Spinal cord (tissue), 10 donors: ENCODE results near the gene STXBP5. TPM values are rescaled to one million over a fixed set of nuclear protein-coding genes. Genes with fewer than 3 reads are reported as not detected.
A peak's percentile ranks its signal among the peaks of the same experiment; 100 is the strongest.

Experiments used
- DNase-seq, 6 donors: peaks; one replicate each; pipeline versions ENCODE4 v3.0.0 to v3.0.0-alpha.2; 2013 to 2015; ENCODE audit warnings: low spot score in 6 of 6, low read depth in 4 of 6
- H3K27ac ChIP-seq: one replicate; pipeline ENCODE4 v1.5.1; 2013; ENCODE audit warnings: low read depth, low read length, control low read depth
- H3K27me3 ChIP-seq: one replicate; pipeline ENCODE4 v1.6.1; 2013; ENCODE audit warnings: low read length; ENCODE audit not compliant: control insufficient read depth, insufficient read depth
- H3K36me3 ChIP-seq: one replicate; pipeline ENCODE4 v1.6.1; 2013; ENCODE audit warnings: low read length; ENCODE audit not compliant: control insufficient read depth, insufficient read depth
- H3K4me1 ChIP-seq: one replicate; pipeline ENCODE4 v1.6.1; 2013; ENCODE audit warnings: low read length; ENCODE audit not compliant: control insufficient read depth, insufficient read depth
- H3K4me3 ChIP-seq: one replicate; pipeline ENCODE4 v1.5.1; 2013; ENCODE audit warnings: low read depth, low read length, control low read depth
- H3K9me3 ChIP-seq: one replicate; pipeline ENCODE4 v1.6.1; 2013; ENCODE audit warnings: low read length; ENCODE audit not compliant: control insufficient read depth, insufficient read depth
- WGBS: methylation state at CpG from one replicate; pipeline ENCODE4 v1.1.5; 2013; ENCODE audit warnings: missing lambda C conversion rate; ENCODE audit not compliant: insufficient coverage; 5-methylcytosine and 5-hydroxymethylcytosine counted together
- polyA plus RNA-seq, 2 donors: library from polyadenylated mRNA; unstranded; fragments of 120-200 nt; gene quantifications; one replicate each; pipeline ENCODE4 v1.2.1, GENCODE V29; 2013; ENCODE audit not compliant: insufficient read length in 2 of 2
- total RNA-seq, 2 donors: library from RNA; depleted of rRNA in 1 of 2; stranded (reverse); fragments of 120-200 nt in 1 of 2; fragments of >200 nt in 1 of 2; gene quantifications; one replicate each; pipeline versions ENCODE4 v1.2.3 to v1.2.4, GENCODE V29; 2013 to 2014
- donor health status: healthy.

Gene STXBP5
- total and polyA plus RNA-seq, 4 donors: 20.4 to 63.2 (median 31.0) TPM

DNA sequence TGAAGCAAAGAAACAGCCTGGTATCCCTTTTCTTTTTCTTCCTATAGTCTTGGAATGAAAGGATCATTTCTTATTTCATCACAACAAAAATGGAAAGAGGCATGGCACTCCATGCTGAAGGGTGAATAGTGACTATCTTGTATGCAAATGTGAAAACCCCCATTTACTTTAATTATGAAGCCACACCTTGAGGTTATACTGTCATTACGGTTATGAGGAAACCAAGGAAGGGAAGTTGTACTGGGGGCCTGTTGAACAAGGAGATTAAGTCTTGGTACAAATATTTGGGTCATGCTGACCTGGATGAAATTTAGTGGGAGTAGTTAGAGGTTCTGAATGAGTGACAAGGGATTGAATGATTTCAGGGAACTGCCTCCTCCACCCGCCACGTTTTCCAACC, 8.7 kb upstream of the STXBP5 start:
- no peaks in the 10 kb centered on the region for H3K4me1 ChIP-seq
- H3K9me3 ChIP-seq: no peaks in the 10 kb centered on the region
- H3K27me3 ChIP-seq: no peaks in the 10 kb centered on the region
- no peaks in the 10 kb centered on the region for H3K36me3 ChIP-seq
- WGBS: 90% methylated on average over 3 of the region's 3 CpGs
- H3K4me3 ChIP-seq: no peak overlapping the region
- no peak for DNase-seq
- H3K27ac ChIP-seq: no peak overlapping the region

DNA sequence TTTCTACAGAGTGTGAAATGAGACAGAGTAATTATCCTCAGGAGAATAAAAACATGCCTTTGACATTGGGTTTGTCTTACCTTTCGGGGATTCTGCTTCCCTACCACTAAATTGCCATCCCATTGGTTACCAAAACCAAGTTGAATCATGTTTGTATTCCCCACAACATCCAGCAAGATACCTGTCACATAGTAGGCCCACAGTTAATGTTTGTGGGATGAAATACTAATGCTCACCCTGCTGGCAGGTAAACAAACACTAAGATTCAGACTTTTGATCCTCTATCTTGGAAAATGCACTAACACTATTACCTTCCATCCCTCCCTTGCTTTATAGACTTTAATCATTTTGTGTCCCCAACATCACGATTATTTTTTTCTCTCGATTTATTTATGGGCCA, 8.2 kb upstream of the STXBP5 start:
- no peaks in the 10 kb centered on the region for H3K4me1 ChIP-seq
- peak in 1 of 6 donors; percentile 48 for DNase-seq
- H3K9me3 ChIP-seq: no peaks in the 10 kb centered on the region
- WGBS: no CpG with 5 or more reads among the region's 3 CpGs
- H3K27ac ChIP-seq: no peak overlapping the region
- no peaks in the 10 kb centered on the region for H3K36me3 ChIP-seq
- H3K27me3 ChIP-seq: no peaks in the 10 kb centered on the region
- H3K4me3 ChIP-seq: no peak overlapping the region

DNA sequence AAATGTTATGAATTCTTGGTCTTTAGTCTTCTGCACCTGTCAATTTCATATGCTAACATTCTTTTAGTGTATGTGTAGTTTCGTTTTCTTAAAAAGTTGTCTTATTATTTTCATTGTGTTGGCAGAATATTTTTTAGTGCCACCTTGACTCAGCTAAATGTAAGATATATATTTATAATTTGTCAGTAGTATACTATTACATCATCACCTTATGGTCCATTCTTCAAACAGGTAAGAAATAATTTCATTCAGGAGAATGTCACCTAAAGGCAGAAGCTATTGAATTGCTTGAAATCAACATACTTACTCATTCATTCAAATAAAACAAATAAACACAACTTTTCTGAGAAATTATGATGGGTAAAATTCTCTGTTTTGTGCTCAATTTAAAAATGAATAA, 3.5 kb upstream of the STXBP5 start:
- WGBS: no CpG with 5 or more reads among the region's 1 CpG
- Histone ChIP-seq H3K27ac (no peak overlapping the region), H3K4me1 (peaks cover 5% of the 10 kb centered on the region), H3K36me3 (no peaks in the 10 kb centered on the region), H3K27me3 (no peaks in the 10 kb centered on the region), H3K4me3 (no peak overlapping the region), H3K9me3 (no peaks in the 10 kb centered on the region)
- no peak for DNase-seq

DNA sequence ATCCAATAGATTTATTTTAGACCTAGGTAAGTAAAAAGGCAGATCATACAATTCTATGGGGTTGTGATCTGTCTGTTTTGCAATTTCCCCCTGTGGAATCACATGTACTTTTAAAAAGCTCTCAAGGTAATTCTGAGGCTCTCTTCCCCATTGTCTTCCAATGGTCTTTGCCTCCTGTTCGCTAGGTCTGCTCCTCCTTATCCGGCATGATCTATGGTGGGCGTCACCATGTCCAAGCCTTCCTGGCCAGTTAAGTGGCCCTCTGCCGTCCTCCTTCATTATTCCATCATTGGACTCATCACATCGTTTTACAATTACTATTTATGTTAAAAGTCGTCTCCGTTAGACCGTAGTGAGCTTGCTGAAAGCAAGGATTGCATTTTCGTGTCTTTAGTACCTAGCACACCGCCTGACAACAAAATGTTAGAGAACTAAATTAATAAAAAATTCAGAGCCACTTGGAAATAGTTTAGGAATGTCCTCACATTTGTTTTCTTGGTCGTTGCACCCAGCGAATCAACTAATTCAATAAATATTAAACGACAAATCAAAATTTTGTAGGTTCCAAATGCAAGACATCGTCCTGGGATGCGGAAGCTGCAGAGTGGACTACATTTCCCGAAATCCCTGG, 2.2 kb upstream of the STXBP5 start:
- H3K27me3 ChIP-seq: no peaks in the 10 kb centered on the region
- DNase-seq: peak in 1 of 6 donors; percentile 74
- peak overlapping the region; percentile 86 for H3K4me3 ChIP-seq
- WGBS: 13% methylated on average over 8 of the region's 16 CpGs
- H3K27ac ChIP-seq: peak overlapping the region; percentile 1
- H3K4me1 ChIP-seq: peaks cover 5% of the 10 kb centered on the region
- no peaks in the 10 kb centered on the region for H3K9me3 ChIP-seq
- H3K36me3 ChIP-seq: no peaks in the 10 kb centered on the region

- peak overlapping the region; percentile 97 for H3K27ac ChIP-seq
Observed at GRCh38 chr6:147202516-147203310, 1.5 kb upstream of the STXBP5 start.

GRCh38 chr6:147203311-147204059, 732 bp upstream of the STXBP5 start:
- no peaks in the 10 kb centered on the region for H3K9me3 ChIP-seq
- peaks cover 5% of the 10 kb centered on the region for H3K4me1 ChIP-seq
- H3K4me3 ChIP-seq: peak overlapping the region; percentile 86
- no peaks in the 10 kb centered on the region for H3K36me3 ChIP-seq
- DNase-seq: peak; percentile 62 to 96 (median 74)
- 0% methylated on average over 68 of the region's 74 CpGs for WGBS
- H3K27ac ChIP-seq: peak overlapping the region; percentile 97
- H3K27me3 ChIP-seq: no peaks in the 10 kb centered on the region

More at GRCh38 chr6:147202516-147203310, 1.5 kb upstream of the STXBP5 start:
- Histone ChIP-seq H3K36me3 (no peaks in the 10 kb centered on the region), H3K4me3 (peak overlapping the region; percentile 86), H3K27me3 (no peaks in the 10 kb centered on the region), H3K9me3 (no peaks in the 10 kb centered on the region), H3K4me1 (peaks cover 5% of the 10 kb centered on the region)
- peak; percentile 84 to 99 (median 93) for DNase-seq
- whole genome bisulfite sequencing: under 1% methylated on average over 40 of the region's 40 CpGs

DNA sequence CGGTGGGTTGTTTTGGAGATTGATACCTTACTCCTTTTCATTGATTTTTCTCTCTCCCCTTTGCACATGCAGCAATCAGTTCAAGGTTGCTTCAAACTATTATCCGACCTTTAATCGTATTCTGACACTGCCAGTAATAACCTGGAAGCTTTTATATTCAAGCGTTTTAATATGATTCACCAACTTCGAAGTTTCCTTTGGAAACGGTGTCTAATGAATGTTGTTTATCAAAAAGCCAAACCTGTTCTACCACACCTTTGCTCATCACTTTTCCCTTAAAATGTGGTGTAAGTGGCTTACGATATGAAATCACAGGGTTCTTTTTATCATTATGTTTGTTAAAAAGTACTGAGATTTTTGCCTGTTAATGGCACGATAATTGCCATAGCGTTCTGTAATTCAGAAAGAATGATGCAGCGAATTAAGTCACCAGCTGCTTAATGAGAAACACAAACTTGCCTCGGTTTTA, 660 bp downstream of the STXBP5 start:
- 27% methylated on average over 2 of the region's 11 CpGs for WGBS
- Histone ChIP-seq H3K4me1 (peaks cover 5% of the 10 kb centered on the region), H3K27ac (peak overlapping the region; percentile 86), H3K9me3 (no peaks in the 10 kb centered on the region), H3K36me3 (no peaks in the 10 kb centered on the region), H3K27me3 (no peaks in the 10 kb centered on the region), H3K4me3 (peak overlapping the region; percentile 91)
- peak in 2 of 6 donors; percentile 8 to 59 for DNase-seq

GRCh38 chr6:147205690-147206600, 1.7 kb downstream of the STXBP5 start:
- WGBS: 42% methylated on average over 3 of the region's 5 CpGs
- peak in 1 of 6 donors; percentile 43 for DNase-seq
- Histone ChIP-seq H3K27ac (no peak overlapping the region), H3K4me1 (peaks cover 5% of the 10 kb centered on the region), H3K27me3 (no peaks in the 10 kb centered on the region), H3K4me3 (peak overlapping the region; percentile 91), H3K9me3 (no peaks in the 10 kb centered on the region), H3K36me3 (no peaks in the 10 kb centered on the region)

- peaks cover 5% of the 10 kb centered on the region for H3K4me1 ChIP-seq
- H3K9me3 ChIP-seq: no peaks in the 10 kb centered on the region
- no peak overlapping the region for H3K27ac ChIP-seq
- H3K36me3 ChIP-seq: no peaks in the 10 kb centered on the region
- no peaks in the 10 kb centered on the region for H3K27me3 ChIP-seq
- DNase-seq: no peak
- H3K4me3 ChIP-seq: no peak overlapping the region
- 86% methylated on average over 1 of the region's 6 CpGs for WGBS
Observed at GRCh38 chr6:147207351-147207750, 3.1 kb downstream of the STXBP5 start.
